Testis (tissue), 3 donors: ENCODE measurements around the gene FRMD1. TPM values are rescaled to one million over a fixed set of nuclear protein-coding genes. Genes with fewer than 3 reads are reported as not detected.

Experiments used
- DNase-seq: peaks from one replicate; pipeline ENCODE4 v3.0.0-alpha.2; 2019
- H3K27ac ChIP-seq, 2 donors: fragments of 200-600 bp; sonication (generic); one replicate each; pipeline ENCODE4 v1.5.1; 2019
- H3K27me3 ChIP-seq: fragments of 200-600 bp; sonication (generic); one replicate; pipeline ENCODE4 v1.5.1; 2019
- H3K36me3 ChIP-seq: fragments of 200-600 bp; sonication (generic); one replicate; pipeline ENCODE4 v1.5.1; 2017; ENCODE audit warnings: low read depth; ENCODE audit errors: missing control alignments
- H3K4me1 ChIP-seq: fragments of 200-600 bp; sonication (generic); one replicate; pipeline ENCODE4 v1.5.1; 2019
- H3K4me3 ChIP-seq, 2 donors: fragments of 200-600 bp; sonication (generic); one replicate each; pipeline ENCODE4 v1.5.1; 2017 to 2019
- H3K9me3 ChIP-seq: fragments of 200-600 bp; sonication (generic); one replicate; pipeline ENCODE4 v1.5.1; 2017
- POLR2A ChIP-seq: fragments of 450-650 bp; IDR thresholded peaks from one replicate; pipeline ENCODE4 v1.6.1; 2017; ENCODE audit warnings: antibody characterized with exemption, mild to moderate bottlenecking, moderate library complexity
- WGBS, 2 donors: methylation state at CpG; one replicate each; pipeline ENCODE4 v1.1.5; 2018; 5-methylcytosine and 5-hydroxymethylcytosine counted together
- intact Hi-C: fragments of 100-400 bp; cut with DNase I; formaldehyde crosslinking; loops from one replicate; pipeline ENCODE4 v1.15.1; 2023; ENCODE audit warnings: low total_unique reads
- polyA plus RNA-seq: library from polyadenylated mRNA; stranded (reverse); fragments of 350-450 nt; fragmentation: Illumina TruSeq; extraction: RNeasy Lipid Tissue Mini Kit (QIAGEN cat#74804); gene quantifications from one replicate; pipeline ENCODE4 v1.2.3, GENCODE V29; 2014; ENCODE audit warnings: low read depth, low replicate concordance; ENCODE audit not compliant: insufficient read depth
- total RNA-seq, 2 donors: library from RNA; depleted of rRNA; stranded (reverse); fragments of >200 nt; gene quantifications; one replicate each; pipeline ENCODE4 v1.2.3, GENCODE V29; 2016
- TF ChIP-seq, protein P1 (sequence below), 3 experiments: fragments of 450-650 bp in 2 of 3; fragments of 200-600 bp in 1 of 3; sonication (generic) in 1 of 3; IDR thresholded peaks; one replicate each; pipeline ENCODE4 v1.5.1; 2016 to 2019; ENCODE audit warnings: antibody characterized with exemption in 3 of 3, mild to moderate bottlenecking in 2 of 3, moderate library complexity in 1 of 3

The FRMD1 gene
- total and polyA plus RNA-seq, 3 donors from 2014 or later, result 7.2 to 13.5 (median 8.0) TPM

DNA sequence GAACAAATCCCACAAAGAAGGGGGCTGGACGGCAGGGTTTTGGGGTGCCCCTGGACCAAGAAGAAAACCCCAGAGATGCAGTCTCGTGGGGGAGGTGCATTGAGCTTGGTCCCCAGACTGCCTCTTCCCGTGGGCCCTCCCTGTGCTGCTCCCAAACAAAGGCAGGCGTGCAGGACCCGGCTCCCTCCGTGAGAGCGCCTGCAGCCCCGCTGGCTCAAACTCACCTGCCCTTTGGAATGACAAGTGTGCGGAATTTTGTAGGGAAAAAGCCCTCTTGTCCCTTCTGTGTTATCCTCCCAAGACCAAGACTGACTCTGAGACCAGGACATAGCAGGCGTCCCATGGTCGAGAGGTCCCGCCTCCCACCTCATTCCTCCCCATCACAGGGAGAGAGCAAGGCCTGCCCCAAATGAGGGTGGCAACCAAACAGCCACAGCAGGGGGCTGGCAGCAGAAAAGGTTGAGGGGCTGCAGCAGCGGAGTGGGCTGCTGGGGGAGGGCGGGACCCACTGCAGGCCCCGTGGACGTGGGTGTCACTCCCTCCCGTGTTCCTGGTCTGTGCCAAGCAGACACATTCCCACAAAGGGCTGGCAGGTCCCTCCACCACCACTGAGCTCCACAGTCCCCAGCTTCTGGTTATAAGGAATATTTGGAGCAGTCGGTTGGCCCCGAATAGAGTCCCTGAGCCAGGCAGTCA lies 5.6 kb upstream of the FRMD1 start:
- Histone ChIP-seq H3K9me3 (no peaks in the 10 kb centered on the region), H3K27me3 (no peaks in the 10 kb centered on the region), H3K27ac (no peak overlapping the region), H3K4me1 (peaks cover 11% of the 10 kb centered on the region), H3K4me3 (no peak overlapping the region), H3K36me3 (no peaks in the 10 kb centered on the region)
- intact Hi-C loops, result no loop called here
- no peak for DNase-seq
- TF ChIP-seq, protein P1, sequence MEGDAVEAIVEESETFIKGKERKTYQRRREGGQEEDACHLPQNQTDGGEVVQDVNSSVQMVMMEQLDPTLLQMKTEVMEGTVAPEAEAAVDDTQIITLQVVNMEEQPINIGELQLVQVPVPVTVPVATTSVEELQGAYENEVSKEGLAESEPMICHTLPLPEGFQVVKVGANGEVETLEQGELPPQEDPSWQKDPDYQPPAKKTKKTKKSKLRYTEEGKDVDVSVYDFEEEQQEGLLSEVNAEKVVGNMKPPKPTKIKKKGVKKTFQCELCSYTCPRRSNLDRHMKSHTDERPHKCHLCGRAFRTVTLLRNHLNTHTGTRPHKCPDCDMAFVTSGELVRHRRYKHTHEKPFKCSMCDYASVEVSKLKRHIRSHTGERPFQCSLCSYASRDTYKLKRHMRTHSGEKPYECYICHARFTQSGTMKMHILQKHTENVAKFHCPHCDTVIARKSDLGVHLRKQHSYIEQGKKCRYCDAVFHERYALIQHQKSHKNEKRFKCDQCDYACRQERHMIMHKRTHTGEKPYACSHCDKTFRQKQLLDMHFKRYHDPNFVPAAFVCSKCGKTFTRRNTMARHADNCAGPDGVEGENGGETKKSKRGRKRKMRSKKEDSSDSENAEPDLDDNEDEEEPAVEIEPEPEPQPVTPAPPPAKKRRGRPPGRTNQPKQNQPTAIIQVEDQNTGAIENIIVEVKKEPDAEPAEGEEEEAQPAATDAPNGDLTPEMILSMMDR (IDR thresholded peaks at IDR 0.05), result no peak
- no peak for TF ChIP-seq POLR2A
- WGBS, 2 donors, result 90 to 95% methylated on average over 13 to 19 of the region's 19 CpGs

DNA sequence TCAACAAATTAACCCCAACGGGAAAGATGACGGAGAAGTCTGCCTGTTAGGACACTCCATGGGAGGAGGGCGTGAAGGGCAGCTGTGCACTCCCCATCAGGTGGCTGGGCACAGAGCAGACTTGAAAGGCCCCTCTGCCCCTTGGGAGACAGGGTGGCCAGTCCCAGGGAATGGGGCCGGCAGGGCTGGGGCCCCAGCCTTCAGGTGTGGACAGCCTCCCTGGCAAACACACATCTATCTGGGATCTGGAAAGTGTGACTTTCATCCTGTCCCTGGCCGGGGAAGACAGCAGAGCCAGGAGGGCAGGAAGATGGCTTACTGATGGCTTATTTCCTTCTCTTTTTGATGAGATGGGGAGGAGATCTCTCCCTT lies 4.5 kb upstream of the FRMD1 start:
- H3K27ac ChIP-seq, result no peak overlapping the region
- no peaks in the 10 kb centered on the region for H3K9me3 ChIP-seq
- no peak for TF ChIP-seq POLR2A
- TF ChIP-seq, protein P1 (IDR thresholded peaks at IDR 0.05), result no peak
- no peaks in the 10 kb centered on the region for H3K36me3 ChIP-seq
- no peak overlapping the region for H3K4me3 ChIP-seq
- 67 to 78% methylated on average over 5 of the region's 5 CpGs for WGBS, 2 donors
- intact Hi-C loops, result no loop called here
- H3K4me1 ChIP-seq, result peaks cover 15% of the 10 kb centered on the region
- no peak for DNase-seq
- no peaks in the 10 kb centered on the region for H3K27me3 ChIP-seq

DNA sequence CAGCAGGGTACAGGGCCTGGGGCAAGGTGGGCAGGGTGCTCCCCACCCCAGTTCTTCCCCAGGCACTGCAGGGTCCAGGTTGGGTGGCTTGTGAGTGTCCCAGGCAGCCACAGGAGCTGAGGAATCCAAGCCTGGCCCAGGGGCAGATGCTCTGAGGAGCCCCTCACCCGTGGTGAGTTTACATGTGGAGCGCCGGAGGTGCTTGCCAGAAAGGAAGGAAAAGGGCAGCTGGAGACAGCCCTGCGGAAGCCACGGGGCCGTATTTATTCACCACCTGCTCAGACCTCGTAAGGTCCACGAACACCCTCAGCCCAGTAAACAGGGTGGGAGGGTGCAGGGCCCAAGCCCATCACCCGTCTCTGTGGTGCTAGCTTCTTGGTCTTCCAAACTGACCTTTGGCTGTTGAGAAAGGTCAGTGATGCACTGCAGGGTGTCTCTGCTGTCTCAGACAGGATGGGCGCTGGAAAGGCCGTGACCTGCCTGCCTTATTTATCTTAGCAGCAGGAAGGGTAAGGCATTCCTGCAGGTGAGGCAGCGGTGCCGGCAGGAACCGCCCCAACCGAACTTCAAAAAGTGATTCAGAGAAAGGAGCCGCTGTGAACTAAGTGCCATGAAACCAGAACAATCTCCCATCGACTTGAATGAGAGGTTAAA lies 4.0 kb upstream of the FRMD1 start:
- H3K27me3 ChIP-seq, result no peaks in the 10 kb centered on the region
- WGBS, 2 donors, result 82 to 94% methylated on average over 15 to 17 of the region's 17 CpGs
- H3K36me3 ChIP-seq, result no peaks in the 10 kb centered on the region
- no peak overlapping the region for H3K4me3 ChIP-seq
- intact Hi-C loops, result no loop called here
- H3K4me1 ChIP-seq, result peaks cover 11% of the 10 kb centered on the region
- DNase-seq, result no peak
- H3K9me3 ChIP-seq, result no peaks in the 10 kb centered on the region
- H3K27ac ChIP-seq, result no peak overlapping the region
- TF ChIP-seq, protein P1 (IDR thresholded peaks at IDR 0.05), result no peak
- no peak for TF ChIP-seq POLR2A

DNA sequence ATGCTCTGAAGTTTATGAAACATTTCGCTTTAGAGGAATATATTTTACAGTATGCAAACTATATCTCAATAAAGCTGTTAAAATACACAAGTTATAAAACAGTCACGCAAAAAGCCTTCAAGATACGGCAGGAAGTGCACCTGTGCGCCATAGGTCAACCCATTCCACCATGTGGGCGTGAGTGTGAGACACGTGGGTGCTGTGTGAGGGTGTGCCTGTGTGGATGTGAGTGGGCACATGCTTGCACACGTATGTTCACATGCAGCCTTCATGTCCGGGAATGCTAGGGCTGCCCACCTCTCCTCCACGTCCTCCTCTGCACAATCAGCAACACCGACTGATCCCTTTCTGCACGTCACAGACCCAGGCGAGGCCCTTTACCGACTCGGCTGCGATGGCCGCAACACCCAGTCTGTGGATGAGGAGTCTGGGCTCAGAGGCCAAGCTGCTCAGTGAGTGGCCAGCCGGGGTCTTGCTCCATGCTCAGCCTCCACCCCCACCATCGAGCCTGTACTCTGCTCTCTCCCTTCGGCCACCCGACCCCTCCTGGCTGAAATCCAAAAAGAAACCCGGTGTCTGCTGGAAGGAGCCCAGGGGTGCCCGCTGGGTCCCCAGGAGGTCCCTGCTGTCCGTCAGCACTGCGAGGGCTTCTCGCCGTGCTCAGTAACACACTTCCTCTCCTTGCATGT lies 3.0 kb upstream of the FRMD1 start:
- Histone ChIP-seq H3K4me3 (no peak overlapping the region), H3K9me3 (no peaks in the 10 kb centered on the region), H3K27me3 (no peaks in the 10 kb centered on the region), H3K4me1 (peaks cover 8% of the 10 kb centered on the region), H3K36me3 (no peaks in the 10 kb centered on the region), H3K27ac (no peak overlapping the region)
- intact Hi-C loops, result no loop called here
- WGBS, 2 donors, result 89 to 91% methylated on average over 23 to 26 of the region's 26 CpGs
- DNase-seq, result no peak
- no peak for TF ChIP-seq POLR2A
- TF ChIP-seq, protein P1 (IDR thresholded peaks at IDR 0.05), result no peak
